Central memory CD8-positive, alpha-beta T cell (primary cell): ENCODE results near the gene CDC45.
A peak's percentile ranks its signal among the peaks of the same experiment; 100 is the strongest.
"Not testable (repeated sequence)": the region's sequence is repeated elsewhere in the genome, so short reads cannot be mapped to it uniquely, and the experiment has no call there.

Experiments used
- ATAC-seq: fragments of 150-1000 bp; cut with Tn5 transposase; replicated peaks from 2 replicates; pipeline ENCODE4 v1.10.0; 2022; ENCODE audit warnings: mild to moderate bottlenecking, moderate FRiP score, moderate number of reproducible peaks; ENCODE audit not compliant: poor library complexity, severe bottlenecking; ENCODE audit errors: extremely low read depth
- DNase-seq, 2 donors: peaks; one replicate each; pipeline ENCODE4 v3.0.0; 2021; ENCODE audit warnings: low spot score in 2 of 2
- H3K27ac Mint-ChIP-seq: one replicate; pipeline ENCODE4 v1.8.0; 2022; ENCODE audit warnings: low read depth, mild to moderate bottlenecking, moderate library complexity, mixed read lengths
- H3K27me3 Mint-ChIP-seq: one replicate; pipeline ENCODE4 v1.8.0; 2022; ENCODE audit warnings: mixed read lengths
- H3K36me3 Mint-ChIP-seq: one replicate; pipeline ENCODE4 v1.8.0; 2022; ENCODE audit warnings: mild to moderate bottlenecking, moderate library complexity, mixed read lengths; ENCODE audit not compliant: insufficient read depth
- H3K4me1 Mint-ChIP-seq: one replicate; pipeline ENCODE4 v1.8.0; 2022; ENCODE audit warnings: mixed read lengths
- H3K4me3 Mint-ChIP-seq: one replicate; pipeline ENCODE4 v1.8.0; 2022; ENCODE audit warnings: mild to moderate bottlenecking, moderate library complexity, mixed read lengths
- H3K9me3 Mint-ChIP-seq: one replicate; pipeline ENCODE4 v1.8.0; 2022; ENCODE audit warnings: mixed read lengths

The CDC45 gene, protein sequence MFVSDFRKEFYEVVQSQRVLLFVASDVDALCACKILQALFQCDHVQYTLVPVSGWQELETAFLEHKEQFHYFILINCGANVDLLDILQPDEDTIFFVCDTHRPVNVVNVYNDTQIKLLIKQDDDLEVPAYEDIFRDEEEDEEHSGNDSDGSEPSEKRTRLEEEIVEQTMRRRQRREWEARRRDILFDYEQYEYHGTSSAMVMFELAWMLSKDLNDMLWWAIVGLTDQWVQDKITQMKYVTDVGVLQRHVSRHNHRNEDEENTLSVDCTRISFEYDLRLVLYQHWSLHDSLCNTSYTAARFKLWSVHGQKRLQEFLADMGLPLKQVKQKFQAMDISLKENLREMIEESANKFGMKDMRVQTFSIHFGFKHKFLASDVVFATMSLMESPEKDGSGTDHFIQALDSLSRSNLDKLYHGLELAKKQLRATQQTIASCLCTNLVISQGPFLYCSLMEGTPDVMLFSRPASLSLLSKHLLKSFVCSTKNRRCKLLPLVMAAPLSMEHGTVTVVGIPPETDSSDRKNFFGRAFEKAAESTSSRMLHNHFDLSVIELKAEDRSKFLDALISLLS

DNA sequence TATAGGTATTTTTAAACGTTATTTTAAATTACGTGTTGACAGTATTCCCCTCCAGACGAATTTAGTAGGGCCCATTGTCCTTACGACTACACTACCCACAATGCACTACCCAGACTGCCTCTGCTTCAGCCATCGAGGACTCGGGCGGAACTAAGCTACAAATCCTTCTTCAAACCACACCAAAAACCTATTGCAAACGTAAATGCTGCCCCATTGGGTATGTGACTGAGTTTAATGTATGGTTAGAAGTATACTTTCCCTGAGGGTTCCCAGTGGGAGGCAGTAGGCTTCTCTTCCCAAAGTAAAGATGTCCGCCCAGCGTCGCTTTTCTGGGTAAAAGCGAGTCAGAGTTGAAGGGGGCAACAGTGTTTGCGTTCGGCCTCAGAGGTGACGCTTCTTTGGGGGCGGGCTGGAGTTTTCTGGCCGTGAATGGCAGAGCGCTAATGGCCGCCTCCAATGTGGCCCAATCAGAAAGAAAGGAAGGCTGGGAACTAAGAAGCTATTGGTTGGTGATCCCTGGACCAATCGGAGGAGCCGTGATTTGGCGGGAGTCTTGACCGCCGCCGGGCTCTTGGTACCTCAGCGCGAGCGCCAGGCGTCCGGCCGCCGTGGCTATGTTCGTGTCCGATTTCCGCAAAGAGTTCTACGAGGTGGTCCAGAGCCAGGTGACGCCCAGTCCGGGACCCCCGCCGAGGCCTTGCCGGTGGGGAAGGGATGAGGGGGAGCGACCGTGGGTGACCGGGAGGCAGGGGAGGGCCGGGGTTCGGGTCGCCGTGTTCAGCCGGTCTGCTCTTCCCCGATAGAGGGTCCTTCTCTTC lies at the start of gene CDC45:
Gene CDC45, plus strand, starts transcription at position 566 of the 818 bp plus-strand sequence. Its CDS starts 49 bp downstream, at position 615.
- Mint-ChIP-seq H3K4me3 (peak within 1 kb of the TSS; percentile 93), H3K36me3 (peaks cover 7% of the 10 kb centered on the region), H3K27me3 (no peaks in the 10 kb centered on the region), H3K27ac (peak within 1 kb of the TSS; percentile 98), H3K9me3 (no peaks in the 10 kb centered on the region), H3K4me1 (peaks cover 43% of the 10 kb centered on the region)
- DNase-seq = peak; percentile 83 to 92
- peak; percentile 94 for ATAC-seq

DNA sequence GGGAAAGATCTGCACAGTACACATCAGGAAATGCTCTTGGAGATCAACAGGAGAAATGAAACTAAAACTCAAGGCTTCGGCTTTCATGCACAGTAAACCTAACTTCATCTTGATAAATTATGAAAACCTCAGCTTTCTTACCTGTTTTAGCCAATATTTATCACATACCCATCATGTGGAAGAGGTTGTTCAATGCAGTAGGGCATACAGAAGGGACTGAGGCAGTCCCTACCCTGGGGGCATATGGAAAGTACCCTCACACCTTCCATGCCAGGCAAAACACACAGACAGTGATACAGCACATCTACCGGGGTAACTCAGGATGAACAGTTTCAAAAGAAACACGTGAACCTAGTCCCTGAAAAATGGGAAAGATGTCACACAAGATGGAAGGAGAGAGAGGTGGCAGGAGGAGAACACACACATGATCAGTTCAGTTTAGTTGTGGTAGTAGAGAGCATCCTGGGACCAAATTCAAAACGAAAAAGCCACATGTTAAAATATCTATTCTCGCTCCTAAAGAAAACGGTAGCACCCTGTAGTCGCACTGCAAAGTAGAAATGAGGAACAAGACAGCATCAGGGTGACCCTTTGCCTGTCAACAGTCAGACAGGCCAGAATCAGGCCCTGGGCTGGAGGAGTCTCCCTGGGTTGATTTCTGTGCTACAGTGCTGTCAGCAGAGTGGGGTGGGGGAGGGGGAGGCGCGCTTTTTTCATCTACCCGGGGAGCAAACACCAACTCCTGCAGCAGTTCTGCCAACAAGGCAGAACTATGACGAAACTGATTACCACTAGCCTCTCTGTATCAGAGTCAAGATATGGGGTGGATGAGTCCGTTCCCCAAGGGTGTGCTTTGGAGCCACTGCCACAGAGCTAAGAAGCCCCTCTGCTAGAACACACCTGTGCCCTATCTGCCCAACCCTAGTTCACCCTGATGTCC lies 49.5 kb upstream of the CDC45 start:
- Mint-ChIP-seq H3K27me3 (no peaks in the 10 kb centered on the region), H3K36me3 (peaks cover 30% of the 10 kb centered on the region), H3K4me1 (peaks cover 47% of the 10 kb centered on the region), H3K9me3 (no peaks in the 10 kb centered on the region), H3K27ac (peak overlapping the region; percentile 87), H3K4me3 (peak overlapping the region; percentile 88)
- peak in 1 of 2 donors; percentile 18 for DNase-seq
- ATAC-seq = peak; percentile 35

DNA sequence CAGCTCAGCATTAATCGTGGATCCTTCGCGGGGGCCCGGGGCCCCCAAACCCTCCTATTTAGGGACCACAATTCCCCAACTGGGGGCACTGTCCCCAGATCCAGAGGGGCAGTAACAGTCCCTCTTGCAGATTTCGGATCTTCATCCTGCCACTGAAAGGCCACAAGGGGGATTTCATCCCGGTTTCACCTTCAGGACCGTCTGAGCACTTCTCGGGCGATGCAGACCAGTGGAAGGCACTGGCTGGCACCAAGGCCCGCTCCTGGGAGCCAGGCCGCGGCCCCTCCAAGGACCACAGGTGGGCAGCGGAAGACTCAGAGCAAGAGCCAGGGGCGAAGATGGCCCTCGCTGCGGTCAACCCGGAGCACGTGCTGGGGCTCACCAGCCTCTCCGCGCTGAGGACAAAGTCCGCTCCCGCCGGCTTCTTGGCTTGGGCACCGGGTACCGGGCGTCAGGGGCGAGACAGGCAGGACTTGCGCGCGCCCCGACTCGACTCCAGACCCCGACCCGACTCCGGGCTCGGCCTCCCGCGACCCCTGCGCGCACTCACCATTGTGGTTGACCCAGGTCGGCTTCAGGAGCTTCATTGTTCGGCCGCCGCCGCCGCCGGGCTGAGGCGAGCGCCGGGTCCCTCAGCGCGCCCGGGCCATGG lies 48.7 kb upstream of the CDC45 start:
- Mint-ChIP-seq H3K36me3 (peaks cover 35% of the 10 kb centered on the region), H3K27ac (peak overlapping the region; percentile 87), H3K4me3 (peak overlapping the region; percentile 88), H3K4me1 (peaks cover 45% of the 10 kb centered on the region), H3K27me3 (no peaks in the 10 kb centered on the region), H3K9me3 (no peaks in the 10 kb centered on the region)
- no peak for ATAC-seq
- DNase-seq = no peak

DNA sequence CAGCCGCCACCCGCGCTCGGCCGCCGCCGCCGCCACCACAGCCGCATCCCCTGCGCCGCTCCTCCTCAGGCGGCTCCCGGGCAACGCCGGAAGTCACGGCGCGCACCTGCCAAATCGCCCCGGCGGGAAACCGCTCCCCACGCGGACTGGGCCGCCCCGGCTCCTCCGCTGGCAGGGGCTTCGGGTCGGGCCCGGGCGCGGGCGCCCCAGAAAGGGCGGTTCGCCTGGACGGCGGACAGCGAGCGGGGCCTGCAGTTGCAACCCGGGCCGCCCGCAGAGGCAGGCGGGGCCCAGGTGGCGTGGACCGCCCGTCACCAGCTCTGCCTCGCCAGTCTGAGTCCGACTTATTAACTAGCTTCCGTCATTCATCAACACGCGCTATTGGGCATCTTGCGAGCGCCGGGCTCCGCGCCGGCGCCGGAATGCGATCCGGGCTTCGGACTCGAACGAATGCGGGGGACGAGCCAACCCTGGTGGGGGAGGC lies 48.0 kb upstream of the CDC45 start, which contains the start of gene HIRA:
Gene HIRA, minus strand, starts transcription at position 85 of the 484 bp plus-strand sequence. CDS start 257 bp downstream, outside the sequence.
- ATAC-seq = peak; percentile 60
- peak; percentile 80 to 88 for DNase-seq
- H3K9me3 Mint-ChIP-seq = no peaks in the 10 kb centered on the region
- H3K36me3 Mint-ChIP-seq = peaks cover 35% of the 10 kb centered on the region
- H3K27me3 Mint-ChIP-seq = no peaks in the 10 kb centered on the region
- peak within 1 kb of the TSS; percentile 88 for H3K4me3 Mint-ChIP-seq
- peaks cover 38% of the 10 kb centered on the region for H3K4me1 Mint-ChIP-seq
- H3K27ac Mint-ChIP-seq = peak within 1 kb of the TSS; percentile 87

DNA sequence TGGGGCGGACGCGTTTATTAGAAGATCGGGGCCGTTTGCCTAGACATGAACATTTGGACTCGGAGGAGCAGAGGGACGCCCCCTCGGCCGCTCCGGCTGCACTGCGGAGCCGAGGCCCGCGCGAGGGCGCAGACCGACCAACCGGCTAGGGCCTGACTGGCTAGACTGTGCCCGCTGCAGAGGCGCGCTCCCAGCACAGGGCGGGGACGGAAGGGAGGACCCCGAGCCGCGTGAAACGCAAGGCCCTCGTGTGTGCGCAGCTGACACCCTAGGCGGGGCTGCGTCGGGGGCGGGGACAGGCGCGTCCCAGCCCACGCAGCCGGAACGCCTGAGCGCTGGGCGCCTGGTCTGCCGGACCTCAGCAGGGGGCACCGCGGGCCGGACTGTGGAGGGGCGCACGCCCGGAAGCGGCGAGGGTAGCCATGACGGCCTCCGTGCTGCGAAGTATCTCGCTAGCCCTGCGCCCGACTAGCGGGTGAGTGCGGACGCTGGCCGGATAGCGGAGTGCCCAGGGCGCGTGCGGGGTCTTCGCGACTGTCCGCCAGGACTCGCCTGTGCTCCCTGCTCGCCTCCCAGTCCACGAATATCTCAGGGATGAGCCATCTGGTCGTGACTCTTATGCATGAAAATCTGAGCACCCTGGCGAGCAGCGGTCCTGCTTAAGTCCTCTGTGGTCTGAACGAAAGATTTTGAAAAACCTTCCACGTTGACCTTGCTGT lies 47.4 kb upstream of the CDC45 start, which contains the start of gene MRPL40:
Gene MRPL40, plus strand, starts transcription at position 413 of the 719 bp plus-strand sequence. Its CDS starts 10 bp downstream, at position 423.
- H3K9me3 Mint-ChIP-seq = no peaks in the 10 kb centered on the region
- peak; percentile 73 to 74 for DNase-seq
- H3K27ac Mint-ChIP-seq = peak within 1 kb of the TSS; percentile 87
- H3K4me1 Mint-ChIP-seq = peaks cover 32% of the 10 kb centered on the region
- H3K27me3 Mint-ChIP-seq = no peaks in the 10 kb centered on the region
- H3K36me3 Mint-ChIP-seq = peaks cover 32% of the 10 kb centered on the region
- ATAC-seq = peak; percentile 81
- H3K4me3 Mint-ChIP-seq = peak within 1 kb of the TSS; percentile 88

DNA sequence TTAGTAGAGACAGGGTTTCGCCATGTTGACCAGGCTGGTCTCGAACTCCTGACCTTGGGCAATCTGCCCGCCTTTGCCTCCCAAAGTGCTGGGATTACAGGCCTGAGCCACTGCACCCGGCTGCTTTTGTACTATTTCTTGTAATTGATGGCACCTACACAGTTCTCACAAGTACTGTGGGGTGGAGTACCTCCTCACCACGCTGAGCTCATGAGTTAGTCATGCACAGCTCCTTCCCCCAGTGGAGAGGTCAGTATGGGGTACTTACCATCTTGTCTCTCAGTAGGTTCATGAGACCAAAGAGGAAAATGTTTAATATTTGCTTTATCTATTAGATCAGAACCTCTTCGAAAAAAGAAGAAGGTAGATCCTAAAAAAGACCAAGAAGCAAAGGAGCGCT lies 45.3 kb upstream of the CDC45 start:
- ATAC-seq = no peak
- H3K36me3 Mint-ChIP-seq = peaks cover 38% of the 10 kb centered on the region
- DNase-seq = no peak
- peak overlapping the region; percentile 88 for H3K4me3 Mint-ChIP-seq
- peaks cover 20% of the 10 kb centered on the region for H3K4me1 Mint-ChIP-seq
- no peaks in the 10 kb centered on the region for H3K27me3 Mint-ChIP-seq
- no peak overlapping the region for H3K27ac Mint-ChIP-seq
- H3K9me3 Mint-ChIP-seq = no peaks in the 10 kb centered on the region

DNA sequence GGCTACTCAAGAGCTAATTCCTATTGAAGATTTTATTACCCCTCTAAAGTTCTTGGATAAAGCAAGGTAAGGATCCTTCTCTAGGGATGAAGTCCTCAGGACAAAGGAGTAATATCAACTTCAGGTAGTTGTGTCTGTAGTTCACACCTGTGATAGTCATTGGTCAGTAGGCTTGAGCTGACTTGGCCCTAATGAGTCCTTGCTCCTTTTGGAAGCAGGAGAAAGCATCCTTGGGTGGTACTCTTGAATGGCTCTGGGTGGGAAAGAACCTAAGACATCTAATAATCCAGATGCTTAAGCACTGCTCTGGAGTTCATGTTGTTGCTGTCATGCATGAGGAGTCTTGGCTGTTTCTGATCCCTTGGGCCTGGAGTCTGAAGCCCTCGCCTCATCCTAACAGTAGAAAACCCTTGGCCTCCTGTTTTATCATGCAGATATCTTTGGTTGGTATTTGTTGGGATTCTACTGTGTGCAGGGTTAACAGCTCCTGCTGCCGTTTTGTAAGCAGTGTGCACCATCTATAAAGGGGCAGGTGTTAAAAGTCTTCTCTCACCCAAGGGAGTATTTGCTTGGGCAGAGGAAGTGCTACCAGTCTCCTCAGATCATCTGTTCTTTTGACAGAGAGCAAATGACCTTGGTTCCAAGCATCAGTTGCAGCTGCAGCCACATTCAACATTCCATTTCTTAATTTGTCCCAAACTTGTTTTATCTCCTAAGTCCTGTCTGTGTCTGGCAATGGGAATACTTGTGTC lies 44.7 kb upstream of the CDC45 start:
- Mint-ChIP-seq H3K27me3 (no peaks in the 10 kb centered on the region), H3K4me1 (peaks cover 14% of the 10 kb centered on the region), H3K36me3 (peaks cover 36% of the 10 kb centered on the region), H3K9me3 (no peaks in the 10 kb centered on the region), H3K27ac (no peak overlapping the region), H3K4me3 (no peak overlapping the region)
- no peak for ATAC-seq
- DNase-seq = no peak

DNA sequence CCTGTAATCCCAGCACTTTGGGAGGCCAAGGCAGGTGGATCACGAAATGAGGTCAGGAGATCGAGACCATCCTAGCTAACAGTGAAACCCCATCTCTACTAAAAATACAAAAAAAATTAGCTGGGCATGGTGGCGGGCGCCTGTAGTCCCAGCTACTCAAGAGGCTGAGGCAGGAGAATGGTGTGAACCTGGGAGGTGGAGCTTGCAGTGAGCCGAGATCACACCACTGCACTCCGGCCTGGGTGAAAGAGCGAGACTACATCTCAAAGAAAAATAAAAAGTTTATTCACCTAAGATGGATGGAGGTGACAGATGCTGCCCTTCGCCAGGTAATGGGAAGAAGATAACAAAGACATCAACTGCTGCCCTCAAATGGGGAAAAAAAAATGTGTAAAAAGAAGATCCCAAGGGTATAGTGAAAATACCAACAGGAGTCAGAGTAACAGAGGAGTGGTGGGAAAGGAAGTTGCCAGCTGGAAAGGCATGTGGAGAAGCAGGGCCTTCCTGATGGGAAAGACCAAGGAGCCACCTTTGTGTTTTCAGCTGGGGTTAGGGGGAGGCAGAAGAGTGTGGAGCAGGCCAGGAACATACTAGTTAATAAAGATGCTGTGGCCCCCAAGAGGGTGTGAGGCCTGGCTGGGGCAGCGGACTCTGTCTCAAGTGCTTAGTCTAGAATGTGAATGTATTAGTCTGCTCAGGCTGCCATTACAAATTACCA lies 43.1 kb upstream of the CDC45 start:
- not testable (repeated sequence) for H3K4me3 Mint-ChIP-seq, H3K27ac Mint-ChIP-seq, ATAC-seq, H3K9me3 Mint-ChIP-seq, H3K27me3 Mint-ChIP-seq, DNase-seq, H3K4me1 Mint-ChIP-seq
- H3K36me3 Mint-ChIP-seq = peaks cover 32% of the 10 kb centered on the region

DNA sequence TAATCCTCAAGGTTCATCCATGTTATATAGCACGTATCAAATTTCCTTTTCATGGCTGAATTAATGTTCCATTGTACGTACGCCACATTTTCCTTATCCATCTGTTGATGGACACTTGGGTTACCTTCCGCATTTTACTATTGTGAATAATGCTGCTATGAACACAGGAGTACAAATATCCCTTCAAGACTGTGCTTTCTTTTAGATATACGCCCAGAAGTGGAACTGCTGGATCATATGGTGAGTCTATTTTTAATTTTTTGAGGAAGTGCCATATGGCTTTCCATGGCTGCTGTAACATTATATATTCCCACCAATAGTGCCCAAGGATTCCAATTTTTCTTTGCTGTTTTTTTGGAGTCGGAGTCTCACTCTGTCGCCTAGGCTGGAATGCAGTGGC lies 41.4 kb upstream of the CDC45 start:
- DNase-seq (no peak), ATAC-seq (no peak)
- Mint-ChIP-seq H3K4me1 (peaks cover 8% of the 10 kb centered on the region), H3K27ac (no peak overlapping the region), H3K27me3 (no peaks in the 10 kb centered on the region), H3K36me3 (peaks cover 26% of the 10 kb centered on the region), H3K9me3 (no peaks in the 10 kb centered on the region), H3K4me3 (no peak overlapping the region)
